Liver (tissue), 9 donors: Measurements from ENCODE around the gene C1GALT1C1. TPM values are rescaled to one million over a fixed set of nuclear protein-coding genes. Genes with fewer than 3 reads are reported as not detected.
"Not testable (repeated sequence)": the region's sequence is repeated elsewhere in the genome, so short reads cannot be mapped to it uniquely, and the experiment has no call there.

Experiments
- DNase-seq: peaks from one replicate; pipeline ENCODE4 v3.0.0-alpha.2; 2017; ENCODE audit warnings: low spot score
- H3K27ac ChIP-seq, 2 donors: one replicate each; pipeline ENCODE4 v1.7.0; 2013; ENCODE audit warnings: inconsistent platforms in 2 of 2, low read length in 2 of 2, control low read depth in 1 of 2, low read depth in 1 of 2, mild to moderate bottlenecking in 1 of 2
- H3K27me3 ChIP-seq, 4 donors: one replicate each; pipeline versions ENCODE4 v1.6.1 to v1.7.0; 2013; ENCODE audit warnings: low read length in 3 of 4, inconsistent platforms in 1 of 4, mild to moderate bottlenecking in 1 of 4, moderate library complexity in 1 of 4; ENCODE audit not compliant: control insufficient read depth in 4 of 4, insufficient read depth in 4 of 4
- H3K36me3 ChIP-seq, 4 donors: one replicate each; pipeline versions ENCODE4 v1.6.1 to v1.7.0; 2013; ENCODE audit warnings: low read length in 3 of 4, mild to moderate bottlenecking in 3 of 4, low read depth in 1 of 4, moderate library complexity in 1 of 4; ENCODE audit not compliant: control insufficient read depth in 4 of 4, insufficient read depth in 3 of 4
- H3K4me1 ChIP-seq, 4 donors: one replicate each; pipeline versions ENCODE4 v1.6.1 to v1.7.0; 2013; ENCODE audit warnings: low read length in 3 of 4, mild to moderate bottlenecking in 3 of 4, moderate library complexity in 1 of 4; ENCODE audit not compliant: control insufficient read depth in 4 of 4, insufficient read depth in 4 of 4
- H3K4me3 ChIP-seq, 3 donors: one replicate each; pipeline versions ENCODE4 v1.6.1 to v1.7.0; 2013; ENCODE audit warnings: low read length in 3 of 3, control low read depth in 1 of 3, low read depth in 1 of 3, mild to moderate bottlenecking in 1 of 3
- H3K9ac ChIP-seq, 2 donors: one replicate each; pipeline ENCODE4 v1.7.0; 2013; ENCODE audit warnings: low read length in 2 of 2, mild to moderate bottlenecking in 2 of 2, moderate library complexity in 2 of 2, control low read depth in 1 of 2, low read depth in 1 of 2
- H3K9me3 ChIP-seq, 4 donors: one replicate each; pipeline versions ENCODE4 v1.6.1 to v1.7.0; 2013; ENCODE audit warnings: low read length in 3 of 4; ENCODE audit not compliant: control insufficient read depth in 4 of 4
- ATF3 ChIP-seq: IDR thresholded peaks from 2 replicates; pipeline ENCODE4 v1.6.1; 2016; ENCODE audit warnings: antibody characterized with exemption
- CTCF ChIP-seq: fragments of 150-350 bp; IDR thresholded peaks from 2 replicates; pipeline ENCODE4 v1.5.1; 2017; ENCODE audit warnings: improper control_type of control experiment, low read depth, low read length; ENCODE audit not compliant: missing input control
- EGR1 ChIP-seq, 2 donors: IDR thresholded peaks; 2 replicates each; pipeline ENCODE4 v1.6.1; 2016 to 2018; ENCODE audit warnings: antibody characterized with exemption in 2 of 2, low read depth in 2 of 2
- FOXA1 ChIP-seq: IDR thresholded peaks from 2 replicates; pipeline ENCODE4 v1.6.1; 2016; ENCODE audit warnings: antibody characterized with exemption
- FOXA2 ChIP-seq: IDR thresholded peaks from 2 replicates; pipeline ENCODE4 v1.6.1; 2016; ENCODE audit warnings: antibody characterized with exemption
- GABPA ChIP-seq, 2 donors: IDR thresholded peaks in 1 of 2; conservative IDR thresholded peaks in 1 of 2; 2 replicates each; pipeline ENCODE4 v1.6.1; 2016; ENCODE audit warnings: antibody characterized with exemption in 2 of 2, mild to moderate bottlenecking in 1 of 2, moderate library complexity in 1 of 2
- HNF4A ChIP-seq, 2 donors: conservative IDR thresholded peaks; 2 replicates each; pipeline ENCODE4 v1.6.1; 2016; ENCODE audit warnings: antibody characterized with exemption in 2 of 2, mild to moderate bottlenecking in 2 of 2
- HNF4G ChIP-seq: IDR thresholded peaks from 2 replicates; pipeline ENCODE4 v1.6.1; 2016; ENCODE audit warnings: antibody characterized with exemption
- JUND ChIP-seq, 2 donors: IDR thresholded peaks; 2 replicates each; pipeline ENCODE4 v1.6.1; 2016; ENCODE audit warnings: antibody characterized with exemption in 2 of 2
- MAX ChIP-seq: IDR thresholded peaks from 2 replicates; pipeline ENCODE4 v1.6.1; 2016; ENCODE audit warnings: antibody characterized with exemption
- NR2F2 ChIP-seq: IDR thresholded peaks from 2 replicates; pipeline ENCODE4 v1.6.1; 2016; ENCODE audit warnings: antibody characterized with exemption
- RAD21 ChIP-seq, 2 donors: IDR thresholded peaks; 2 replicates each; pipeline ENCODE4 v1.6.1; 2016; ENCODE audit warnings: antibody characterized with exemption in 2 of 2, mild to moderate bottlenecking in 2 of 2
- SP1 ChIP-seq: IDR thresholded peaks from 2 replicates; pipeline ENCODE4 v1.6.1; 2018; ENCODE audit warnings: antibody characterized with exemption, mild to moderate bottlenecking
- TAF1 ChIP-seq: conservative IDR thresholded peaks from 2 replicates; pipeline ENCODE4 v1.6.1; 2016; ENCODE audit warnings: antibody characterized with exemption, mild to moderate bottlenecking
- YY1 ChIP-seq: IDR thresholded peaks from 2 replicates; pipeline ENCODE4 v1.6.1; 2016; ENCODE audit warnings: antibody characterized with exemption, mild to moderate bottlenecking
- ZBTB33 ChIP-seq: IDR thresholded peaks from 2 replicates; pipeline ENCODE4 v1.6.1; 2016; ENCODE audit warnings: antibody characterized with exemption
- WGBS: extraction: QIAGEN DNeasy Blood & Tissue Kit; methylation state at CpG from one replicate; pipeline ENCODE4 v1.1.7; 2013; 5-methylcytosine and 5-hydroxymethylcytosine counted together
- polyA plus RNA-seq, 2 donors: library from polyadenylated mRNA; stranded (reverse) in 1 of 2; unstranded in 1 of 2; fragments of 200-250 nt in 1 of 2; fragments of >200 nt in 1 of 2; fragmentation: Nextera tagmentation in 1 of 2; extraction: Ambion mirVana in 1 of 2; gene quantifications; one replicate each; pipeline versions ENCODE4 v1.2.1 to v1.2.3, GENCODE V29; 2013 to 2015
- total RNA-seq, 2 donors: library from RNA; depleted of rRNA; stranded (reverse); fragments of >200 nt; gene quantifications; one replicate each; pipeline ENCODE4 v1.2.3, GENCODE V29; 2014
- donor health status: healthy.
- donor health status: healthy.
- donor health status: healthy.
- donor health status: healthy.
- donor health status: healthy.

C1GALT1C1 gene
- total and polyA plus RNA-seq, 4 donors: 16.8 to 25.9 (median 21.6) TPM

GRCh38 chrX:120653000-120653399, 23.1 kb upstream of the C1GALT1C1 start:
- Histone ChIP-seq H3K4me1 (no peaks in the 10 kb centered on the region), H3K9me3 (no peaks in the 10 kb centered on the region), H3K36me3 (no peaks in the 10 kb centered on the region), H3K27ac (no peak overlapping the region), H3K4me3 (no peak overlapping the region), H3K9ac (no peak overlapping the region), H3K27me3 (no peaks in the 10 kb centered on the region)
- TF ChIP-seq TAF1 (no peak), FOXA1 (no peak), GABPA (IDR thresholded peaks at IDR 0.05 in 1 of 2, conservative IDR thresholded peaks at IDR 0.05 in 1 of 2) (no peak), SP1 (no peak), RAD21 (IDR thresholded peaks at IDR 0.05) (no peak), ZBTB33 (no peak), HNF4G (no peak), MAX (no peak), NR2F2 (no peak), JUND (IDR thresholded peaks at IDR 0.05) (no peak), CTCF (no peak), ATF3 (no peak), FOXA2 (no peak)
- 79% methylated on average over 3 of the region's 3 CpGs for WGBS
- DNase-seq: no peak

GRCh38 chrX:120652256-120652655, 22.4 kb upstream of the C1GALT1C1 start:
- not testable (repeated sequence) for H3K9ac ChIP-seq, H3K9me3 ChIP-seq, H3K27me3 ChIP-seq, DNase-seq, H3K4me1 ChIP-seq, H3K27ac ChIP-seq, H3K36me3 ChIP-seq, H3K4me3 ChIP-seq
- 100% methylated on average over 1 of the region's 1 CpG for WGBS

GRCh38 chrX:120647127-120647526, 17.3 kb upstream of the C1GALT1C1 start:
- Histone ChIP-seq H3K36me3 (no peaks in the 10 kb centered on the region), H3K9me3 (no peaks in the 10 kb centered on the region), H3K4me1 (no peaks in the 10 kb centered on the region), H3K27ac (no peak overlapping the region), H3K27me3 (peaks cover 0 to 3% (median 0%) of the 10 kb centered on the region in 4 donors), H3K4me3 (no peak overlapping the region), H3K9ac (no peak overlapping the region)
- WGBS: 81% methylated on average over 4 of the region's 4 CpGs
- no peak for TF ChIP-seq HNF4A (conservative IDR thresholded peaks at IDR 0.05)
- TF ChIP-seq EGR1 (IDR thresholded peaks at IDR 0.05; ENCODE audit: low read depth in 2 of 2): no peak
- no peak for TF ChIP-seq YY1
- no peak for TF ChIP-seq NR2F2
- TF ChIP-seq GABPA (IDR thresholded peaks at IDR 0.05 in 1 of 2, conservative IDR thresholded peaks at IDR 0.05 in 1 of 2): no peak
- no peak for DNase-seq
